Fibroblast of skin of back (primary cell): ENCODE data around the gene FST.

Experiments used
- DNase-seq: peaks from one replicate; pipeline ENCODE4 v3.0.0-alpha.2; 2013

FST gene

GRCh38 chr5:53520813-53521212 is 40.4 kb downstream of the FST start:
- DNase-seq: no peak
